ENCODE data around the gene PNKP. TPM values are rescaled to one million over a fixed set of nuclear protein-coding genes. Genes with fewer than 3 reads are reported as not detected.

Gene PNKP
- total RNA-seq, 1 experiment from 2014 or later = 146 TPM

- Mint-ChIP-seq H3K36me3 (peaks cover 12% of the 10 kb centered on the region), H3K4me3 (no peak overlapping the region), H3K9me3 (no peaks in the 10 kb centered on the region), H3K4me1 (no peaks in the 10 kb centered on the region), H3K27me3 (ENCODE audit: low read depth) (no peaks in the 10 kb centered on the region), H3K27ac (no peak overlapping the region)
- POLR2A ChIA-PET = no interaction called here
- CTCF ChIA-PET = no interaction called here
- no peak for ATAC-seq
- no peak for TF ChIP-seq IRF1 (CRISPR knock-in tag; IDR thresholded peaks at IDR 0.05)
- TF ChIP-seq CDX4 (CRISPR knock-in tag; IDR thresholded peaks at IDR 0.05; ENCODE audit: borderline replicate concordance) = no peak
- no peak for TF ChIP-seq ZNF232 (CRISPR knock-in tag; IDR thresholded peaks at IDR 0.05)
- TF ChIP-seq PRRX2 (CRISPR knock-in tag; IDR thresholded peaks at IDR 0.05) = no peak
- TF ChIP-seq ZNF423 (CRISPR knock-in tag; IDR thresholded peaks at IDR 0.05) = no peak
- TF ChIP-seq CREM (CRISPR knock-in tag; IDR thresholded peaks at IDR 0.05) = no peak
- TF ChIP-seq CTCF (IDR thresholded peaks at IDR 0.05) = no peak
- no peak for TF ChIP-seq AR (CRISPR knock-in tag; IDR thresholded peaks at IDR 0.05)
- no peak for TF ChIP-seq TEAD1 (CRISPR knock-in tag; IDR thresholded peaks at IDR 0.05)
- TF ChIP-seq SOX15 (CRISPR knock-in tag; IDR thresholded peaks at IDR 0.05) = no peak
- no peak for TF ChIP-seq GRHL2 (CRISPR knock-in tag; IDR thresholded peaks at IDR 0.05; ENCODE audit: insufficient replicate concordance, severe bottlenecking)
- TF ChIP-seq ATF6 (CRISPR knock-in tag; IDR thresholded peaks at IDR 0.05) = no peak
- no peak for TF ChIP-seq ARID4B (CRISPR knock-in tag; IDR thresholded peaks at IDR 0.05; ENCODE audit: borderline replicate concordance)
- no peak for TF ChIP-seq ELF4 (CRISPR knock-in tag; IDR thresholded peaks at IDR 0.05; ENCODE audit: low read depth)
- DNase-seq (ENCODE audit: low spot score) = no peak
Observed at GRCh38 chr19:49824662-49825061, 42.7 kb downstream of the PNKP start.
